ENCODE results near the gene VAC14.

DNA sequence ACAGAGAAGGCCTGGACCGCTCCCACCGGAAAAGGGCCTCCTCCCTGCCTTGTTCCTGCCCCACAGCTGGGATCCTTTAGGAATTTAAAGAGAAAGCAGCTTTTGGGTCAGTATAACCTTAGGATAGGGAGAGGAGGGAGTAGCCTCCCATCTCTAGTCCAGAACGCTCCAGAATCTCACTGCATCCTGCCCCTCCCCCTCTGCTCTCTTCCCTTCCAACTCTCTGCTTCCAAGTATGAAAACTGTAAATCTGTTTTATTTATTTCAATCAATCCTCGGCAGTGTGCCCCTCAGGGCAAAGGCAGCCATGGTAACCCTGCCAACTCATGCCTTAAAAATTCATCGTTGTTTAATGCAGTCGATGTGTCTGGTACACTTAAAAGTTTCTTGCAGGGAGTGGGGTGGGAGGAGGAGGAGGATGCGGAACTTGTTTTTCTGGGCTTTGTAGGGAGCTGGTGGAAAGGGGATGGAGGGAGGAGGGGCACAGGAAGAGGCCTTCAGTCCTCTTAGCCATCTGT is 94.0 kb downstream of the VAC14 start:
- TF ChIP-seq CTCF (conservative IDR thresholded peaks at IDR 0.05; ENCODE audit: low read length) (no peak), EZH2phosphoT487 (IDR thresholded peaks at IDR 0.05; ENCODE audit: borderline replicate concordance) (no peak)
